ENCODE data around the gene KRTAP5-9.

GRCh38 chr11:71504531-71504930 is 43.7 kb upstream of the KRTAP5-9 start:
- no peak for TF ChIP-seq CTCF (IDR thresholded peaks at IDR 0.05; ENCODE audit: control extremely low read depth in 1 of 3, insufficient read depth in 1 of 3, low read depth in 1 of 3, low read length in 3 of 3)
- no peak for TF ChIP-seq SIN3A (conservative IDR thresholded peaks at IDR 0.05 in 1 of 2, IDR thresholded peaks at IDR 0.05 in 1 of 2; ENCODE audit: low read depth in 1 of 2, low read length in 2 of 2)
- TF ChIP-seq CREB1 (IDR thresholded peaks at IDR 0.05), result no peak
- no peak for TF ChIP-seq JUND (IDR thresholded peaks at IDR 0.05; ENCODE audit: low read length)
- TF ChIP-seq YY1 (IDR thresholded peaks at IDR 0.05; ENCODE audit: low read depth, low read length), result no peak
- TF ChIP-seq GTF2F1 (IDR thresholded peaks at IDR 0.05; ENCODE audit: borderline replicate concordance, low read depth, low read length), result no peak
- no peak for TF ChIP-seq EP300 (IDR thresholded peaks at IDR 0.05; ENCODE audit: borderline replicate concordance in 1 of 2, low read depth in 2 of 2, low read length in 2 of 2)
- no peak for TF ChIP-seq BRCA1 (IDR thresholded peaks at IDR 0.05; ENCODE audit: low read depth, low read length)
- TF ChIP-seq MAX (IDR thresholded peaks at IDR 0.05), result no peak

Data from H1 (cell line).